Effector CD8-positive, alpha-beta T cell (primary cell): ENCODE data around the gene PSMD5.

Source experiments
- DNase-seq: peaks from one replicate; lab custom pipeline; 2025; lab: John Stamatoyannopoulos, UW

The PSMD5 gene

GRCh38 chr9:120875195-120875565 lies 32.5 kb upstream of the PSMD5 start:
- DNase-seq, result no peak

GRCh38 chr9:120874226-120875194 lies 31.8 kb upstream of the PSMD5 start:
- DNase-seq, result no peak

DNA sequence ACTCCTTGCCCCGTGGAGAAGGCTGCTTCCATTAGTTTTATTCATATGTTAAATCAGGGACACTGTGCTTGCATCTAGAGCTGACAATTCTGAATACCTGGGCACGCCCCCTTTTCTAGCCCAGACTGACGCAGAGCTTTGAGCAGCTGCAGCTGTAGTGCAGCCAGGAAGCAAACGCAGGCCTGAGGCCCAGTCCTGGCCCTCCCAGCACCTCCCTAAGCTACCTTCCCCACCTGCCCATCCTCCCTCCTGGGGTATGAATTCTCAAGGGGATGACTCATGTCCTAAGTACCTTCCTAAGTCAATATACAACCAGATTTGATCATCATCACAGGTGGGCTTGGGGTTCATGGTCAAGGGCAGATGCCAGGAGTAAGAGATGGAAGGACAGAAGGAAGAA lies 30.8 kb upstream of the PSMD5 start:
- no peak for DNase-seq

- DNase-seq, result no peak
Observed at GRCh38 chr9:120872791-120873502, 30.2 kb upstream of the PSMD5 start.

- no peak for DNase-seq
Observed at GRCh38 chr9:120870206-120870605, 27.5 kb upstream of the PSMD5 start.

- DNase-seq, result no peak
Observed at GRCh38 chr9:120869726-120870125, 27.0 kb upstream of the PSMD5 start.

DNA sequence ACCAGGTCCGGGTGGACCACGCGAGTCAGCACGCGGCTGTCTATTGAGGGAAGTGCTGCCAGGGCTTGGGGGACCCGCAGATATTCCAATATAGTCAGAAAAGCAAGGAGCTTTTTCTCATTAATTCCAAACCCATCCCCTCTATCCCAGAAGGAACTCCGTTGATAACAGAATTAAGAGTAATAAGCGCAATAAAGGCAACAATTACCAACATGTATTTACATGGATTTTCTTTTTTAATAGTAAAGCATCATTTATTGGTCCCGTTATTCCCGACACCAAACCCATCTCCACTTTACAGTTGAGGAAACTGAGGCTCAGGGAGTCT lies 26.6 kb upstream of the PSMD5 start:
- no peak for DNase-seq

DNA sequence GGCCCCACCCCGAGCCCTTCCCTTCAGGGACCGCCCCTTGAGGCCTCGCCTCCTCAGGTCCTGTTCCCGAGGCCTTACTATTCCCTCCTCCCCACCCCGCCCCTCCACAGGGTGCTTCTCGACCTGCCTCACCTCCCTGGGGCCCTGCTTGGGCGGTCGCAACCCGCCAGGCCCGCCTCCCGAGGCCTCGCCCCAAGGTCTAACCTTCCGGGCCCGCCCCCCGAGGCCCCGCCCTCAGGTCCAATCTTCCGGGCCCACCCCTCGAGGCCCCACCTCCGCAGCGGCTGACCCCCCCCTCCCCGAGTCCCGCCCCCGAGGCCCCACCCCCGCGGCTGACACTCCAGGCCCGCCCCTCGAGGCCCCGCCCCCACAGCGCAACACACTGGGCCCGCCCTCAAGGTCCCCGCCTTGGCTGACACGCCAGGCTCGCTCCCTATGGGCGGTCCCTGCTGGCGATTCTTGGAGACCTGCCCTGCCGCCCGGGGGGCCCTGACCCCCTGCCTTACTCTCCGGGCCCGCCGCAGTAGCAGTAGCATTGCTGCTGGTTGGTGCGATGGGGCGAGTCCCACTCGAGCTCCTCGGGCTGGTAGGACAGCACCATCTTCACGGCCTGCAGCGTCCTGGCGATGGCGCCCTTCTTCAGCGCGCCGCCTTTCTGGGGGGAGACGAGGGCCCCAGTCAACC lies 26.1 kb upstream of the PSMD5 start:
- peak; percentile 98 for DNase-seq

- DNase-seq, result no peak
Observed at GRCh38 chr9:120868339-120868675, 25.6 kb upstream of the PSMD5 start.

GRCh38 chr9:120867676-120868338 lies 25.1 kb upstream of the PSMD5 start:
- DNase-seq, result no peak

GRCh38 chr9:120866651-120867050 lies 23.9 kb upstream of the PSMD5 start:
- DNase-seq, result no peak

- DNase-seq, result no peak
Observed at GRCh38 chr9:120865809-120866208, 23.1 kb upstream of the PSMD5 start.

DNA sequence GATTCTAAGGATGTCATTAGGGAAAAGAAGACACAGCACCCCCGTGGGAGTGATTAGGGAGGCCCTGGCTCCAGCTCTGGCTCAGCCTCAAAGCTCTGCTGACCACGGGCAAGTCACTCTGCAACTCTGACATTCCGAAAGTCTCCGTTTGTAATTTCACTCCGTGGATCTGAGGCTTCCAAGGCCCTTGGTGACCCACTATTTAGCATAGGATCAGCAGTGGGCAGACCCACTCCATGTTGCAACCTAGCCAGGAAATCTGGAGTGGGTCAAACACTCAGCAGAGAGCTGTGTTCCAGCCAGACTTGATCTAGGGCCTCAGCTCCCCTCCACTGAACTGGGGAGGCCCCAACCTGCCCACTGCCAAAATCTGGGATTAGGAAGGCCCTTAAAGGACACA lies 22.5 kb upstream of the PSMD5 start:
- DNase-seq, result no peak

- DNase-seq, result no peak
Observed at GRCh38 chr9:120864719-120865118, 22.0 kb upstream of the PSMD5 start.

DNA sequence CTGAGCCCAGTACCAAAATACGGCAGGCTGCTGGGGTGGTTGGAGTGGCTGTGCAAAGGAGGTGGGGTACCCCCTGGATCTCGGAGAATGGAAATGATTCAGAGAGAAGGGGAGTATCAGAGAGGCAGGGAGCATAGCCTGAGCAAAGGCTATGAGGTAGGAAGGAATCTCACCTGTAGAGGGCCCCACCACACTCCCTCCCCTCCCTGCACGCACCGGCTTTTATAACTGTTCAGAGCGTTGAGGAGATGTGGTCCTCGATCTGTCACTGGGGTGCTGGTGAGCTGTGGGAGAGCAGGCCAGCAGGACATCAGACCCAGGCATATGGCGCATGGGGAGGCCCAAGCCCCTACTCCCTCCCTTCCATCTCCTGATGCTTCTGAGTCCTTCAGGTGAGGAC lies 21.1 kb upstream of the PSMD5 start:
- DNase-seq, result no peak

GRCh38 chr9:120862452-120862851 lies 19.7 kb upstream of the PSMD5 start:
- no peak for DNase-seq

GRCh38 chr9:120861935-120862334 lies 19.2 kb upstream of the PSMD5 start:
- DNase-seq, result no peak

DNA sequence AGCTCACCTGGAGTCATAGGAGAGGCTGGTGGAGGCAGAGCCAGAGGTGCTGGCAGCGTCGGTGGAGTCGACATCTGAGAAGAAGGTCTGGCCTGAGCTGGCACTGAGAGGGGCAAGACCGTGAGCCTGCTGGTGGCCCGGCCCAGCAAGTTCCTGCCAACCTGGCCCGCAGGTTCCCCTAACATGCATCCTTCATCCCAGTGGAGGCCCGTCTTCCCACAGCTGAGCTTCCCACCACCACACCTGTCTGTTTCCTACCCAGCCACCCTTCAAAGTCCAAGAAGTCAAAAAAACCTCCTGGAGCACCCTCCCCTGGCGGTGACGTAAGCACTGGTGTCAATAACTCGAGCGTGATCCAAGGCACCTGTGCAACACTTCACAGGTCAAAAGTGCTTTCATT lies 17.4 kb upstream of the PSMD5 start:
- no peak for DNase-seq

DNA sequence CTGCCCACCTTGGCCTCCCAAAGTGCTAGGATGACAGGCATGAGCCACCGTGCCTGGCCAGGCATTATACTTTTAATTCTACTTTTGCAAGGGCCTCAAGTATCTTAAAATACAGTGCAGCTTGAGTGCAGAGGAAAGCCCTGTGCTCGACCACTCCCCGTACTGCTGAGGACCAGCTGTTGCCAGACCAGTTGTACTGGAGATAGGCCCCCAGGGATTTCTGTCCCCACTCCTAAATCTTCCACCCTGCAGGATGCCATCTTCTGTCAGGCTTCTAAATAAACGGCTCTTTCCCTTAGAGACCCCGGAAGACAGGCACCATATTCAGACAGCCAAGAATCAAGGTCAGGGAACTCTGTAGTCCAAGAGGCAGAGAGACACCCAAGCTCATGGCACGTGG lies 16.6 kb upstream of the PSMD5 start:
- DNase-seq, result no peak

GRCh38 chr9:120857902-120858301 lies 15.2 kb upstream of the PSMD5 start:
- no peak for DNase-seq

GRCh38 chr9:120857481-120857880 lies 14.8 kb upstream of the PSMD5 start:
- no peak for DNase-seq

- DNase-seq, result no peak
Observed at GRCh38 chr9:120856700-120857099, 14.0 kb upstream of the PSMD5 start.
